ENCODE measurements around the gene EPHA7.

EPHA7 gene

DNA sequence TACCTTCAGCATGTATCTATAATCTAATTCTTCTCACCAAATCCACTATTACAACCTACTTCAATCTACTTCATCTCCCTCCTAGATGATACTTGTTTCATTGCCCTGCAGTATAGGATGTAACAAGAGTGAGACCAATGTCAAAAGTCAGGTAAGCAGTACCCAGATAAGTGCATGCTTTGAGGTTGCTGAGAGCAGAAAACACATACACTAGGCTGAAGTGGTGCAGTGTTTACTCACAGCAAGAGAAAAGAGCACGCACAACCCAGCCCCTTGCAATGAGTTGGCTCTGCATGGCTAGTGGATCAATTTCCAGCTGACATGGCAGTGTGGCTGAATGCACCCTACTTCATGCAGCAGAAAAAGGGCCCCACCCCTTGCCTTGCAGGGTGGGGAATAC lies 199.9 kb downstream of the EPHA7 start:
- no peaks in the 10 kb centered on the region for H3K27me3 ChIP-seq (ENCODE audit: control insufficient read depth, low read length)
- no peak overlapping the region for H3K4me2 ChIP-seq (ENCODE audit: low read length)
- H3K4me1 ChIP-seq (ENCODE audit: control insufficient read depth, low read length), result no peaks in the 10 kb centered on the region
- H3K9me2 ChIP-seq (replicated peaks; ENCODE audit: control insufficient read depth, low read length), result no peaks in the 10 kb centered on the region
- H3K4me3 ChIP-seq (ENCODE audit: low read length), result no peak overlapping the region
- H3F3A ChIP-seq (ENCODE audit: control insufficient read depth, insufficient read depth), result no peaks in the 10 kb centered on the region
- H4K20me1 ChIP-seq (ENCODE audit: control insufficient read depth, insufficient read depth, low read depth, low read length), result no peaks in the 10 kb centered on the region
- H3K9me3 ChIP-seq (ENCODE audit: control insufficient read depth, insufficient read depth, low read length), result no peaks in the 10 kb centered on the region
- H3K27ac ChIP-seq (ENCODE audit: low read depth, low read length), result no peak overlapping the region
- TF ChIP-seq EZH2phosphoT487 (IDR thresholded peaks at IDR 0.05; ENCODE audit: borderline replicate concordance, low read length), result no peak
- TF ChIP-seq, protein P1, sequence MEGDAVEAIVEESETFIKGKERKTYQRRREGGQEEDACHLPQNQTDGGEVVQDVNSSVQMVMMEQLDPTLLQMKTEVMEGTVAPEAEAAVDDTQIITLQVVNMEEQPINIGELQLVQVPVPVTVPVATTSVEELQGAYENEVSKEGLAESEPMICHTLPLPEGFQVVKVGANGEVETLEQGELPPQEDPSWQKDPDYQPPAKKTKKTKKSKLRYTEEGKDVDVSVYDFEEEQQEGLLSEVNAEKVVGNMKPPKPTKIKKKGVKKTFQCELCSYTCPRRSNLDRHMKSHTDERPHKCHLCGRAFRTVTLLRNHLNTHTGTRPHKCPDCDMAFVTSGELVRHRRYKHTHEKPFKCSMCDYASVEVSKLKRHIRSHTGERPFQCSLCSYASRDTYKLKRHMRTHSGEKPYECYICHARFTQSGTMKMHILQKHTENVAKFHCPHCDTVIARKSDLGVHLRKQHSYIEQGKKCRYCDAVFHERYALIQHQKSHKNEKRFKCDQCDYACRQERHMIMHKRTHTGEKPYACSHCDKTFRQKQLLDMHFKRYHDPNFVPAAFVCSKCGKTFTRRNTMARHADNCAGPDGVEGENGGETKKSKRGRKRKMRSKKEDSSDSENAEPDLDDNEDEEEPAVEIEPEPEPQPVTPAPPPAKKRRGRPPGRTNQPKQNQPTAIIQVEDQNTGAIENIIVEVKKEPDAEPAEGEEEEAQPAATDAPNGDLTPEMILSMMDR (IDR thresholded peaks at IDR 0.05; ENCODE audit: low read depth, low read length, poor library complexity, severe bottlenecking), result no peak
- H3K79me2 ChIP-seq (ENCODE audit: control insufficient read depth, low read length), result no peaks in the 10 kb centered on the region
- no peaks in the 10 kb centered on the region for H3K36me3 ChIP-seq (ENCODE audit: control insufficient read depth, low read length)

DNA sequence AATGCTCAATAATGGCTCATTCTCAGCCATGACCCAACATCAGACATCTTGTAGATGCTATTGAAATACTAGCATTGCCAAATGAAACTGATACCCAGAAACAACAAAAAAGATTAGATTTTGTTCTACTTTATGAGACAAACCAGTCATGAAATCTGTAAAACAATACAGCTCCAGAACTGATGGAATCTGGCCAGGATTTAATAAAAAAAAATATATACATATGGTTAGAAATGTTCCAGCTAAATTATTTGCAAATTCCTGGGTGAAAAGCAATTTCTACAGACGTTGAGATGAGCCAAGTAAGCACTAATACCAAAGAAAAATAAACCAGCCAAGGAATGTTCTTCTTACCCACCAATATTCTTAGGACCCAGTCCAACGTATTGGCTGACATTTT lies 201.3 kb downstream of the EPHA7 start:
- no peaks in the 10 kb centered on the region for H3K4me1 ChIP-seq (ENCODE audit: control insufficient read depth, low read length)
- no peak overlapping the region for H3K4me2 ChIP-seq (ENCODE audit: low read length)
- H3K4me3 ChIP-seq (ENCODE audit: low read length), result no peak overlapping the region
- no peaks in the 10 kb centered on the region for H3F3A ChIP-seq (ENCODE audit: control insufficient read depth, insufficient read depth)
- H3K27me3 ChIP-seq (ENCODE audit: control insufficient read depth, low read length), result no peaks in the 10 kb centered on the region
- H4K20me1 ChIP-seq (ENCODE audit: control insufficient read depth, insufficient read depth, low read depth, low read length), result no peaks in the 10 kb centered on the region
- H3K27ac ChIP-seq (ENCODE audit: low read depth, low read length), result no peak overlapping the region
- H3K36me3 ChIP-seq (ENCODE audit: control insufficient read depth, low read length), result no peaks in the 10 kb centered on the region
- TF ChIP-seq, protein P1 (IDR thresholded peaks at IDR 0.05; ENCODE audit: low read depth, low read length, poor library complexity, severe bottlenecking), result no peak
- TF ChIP-seq EZH2phosphoT487 (IDR thresholded peaks at IDR 0.05; ENCODE audit: borderline replicate concordance, low read length), result no peak
- H3K9me2 ChIP-seq (replicated peaks; ENCODE audit: control insufficient read depth, low read length), result no peaks in the 10 kb centered on the region
- no peaks in the 10 kb centered on the region for H3K79me2 ChIP-seq (ENCODE audit: control insufficient read depth, low read length)
- no peaks in the 10 kb centered on the region for H3K9me3 ChIP-seq (ENCODE audit: control insufficient read depth, insufficient read depth, low read length)

DNA sequence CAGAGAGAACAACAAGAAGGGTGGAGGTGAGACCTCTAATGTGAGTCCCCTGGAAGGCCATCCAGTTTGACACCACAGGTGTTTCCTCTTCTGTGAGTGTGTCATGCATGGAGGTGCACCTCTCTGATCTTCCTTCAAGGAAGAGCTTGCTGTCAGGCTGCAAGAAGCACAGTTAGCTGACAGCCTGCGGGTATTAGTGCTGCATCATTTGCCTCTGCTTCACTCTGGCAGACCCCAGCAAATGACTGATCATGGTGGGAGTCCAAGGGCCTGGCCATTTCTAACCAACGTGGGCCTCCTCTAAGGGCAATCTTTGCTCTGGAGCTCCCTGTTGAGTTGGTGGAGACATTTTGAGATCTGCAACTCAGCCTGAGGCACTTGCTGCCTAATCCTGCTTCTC lies 206.3 kb downstream of the EPHA7 start:
- Histone ChIP-seq H3K4me2 (ENCODE audit: low read length) (no peak overlapping the region), H3F3A (ENCODE audit: control insufficient read depth, insufficient read depth) (no peaks in the 10 kb centered on the region), H3K9me2 (replicated peaks; ENCODE audit: control insufficient read depth, low read length) (no peaks in the 10 kb centered on the region), H3K36me3 (ENCODE audit: control insufficient read depth, low read length) (no peaks in the 10 kb centered on the region), H3K27me3 (ENCODE audit: control insufficient read depth, low read length) (no peaks in the 10 kb centered on the region), H3K9me3 (ENCODE audit: control insufficient read depth, insufficient read depth, low read length) (no peaks in the 10 kb centered on the region), H4K20me1 (ENCODE audit: control insufficient read depth, insufficient read depth, low read depth, low read length) (no peaks in the 10 kb centered on the region), H3K79me2 (ENCODE audit: control insufficient read depth, low read length) (no peaks in the 10 kb centered on the region), H3K4me1 (ENCODE audit: control insufficient read depth, low read length) (no peaks in the 10 kb centered on the region), H3K27ac (ENCODE audit: low read depth, low read length) (no peak overlapping the region), H3K4me3 (ENCODE audit: low read length) (no peak overlapping the region)
- no peak for TF ChIP-seq EZH2phosphoT487 (IDR thresholded peaks at IDR 0.05; ENCODE audit: borderline replicate concordance, low read length)
- TF ChIP-seq, protein P1 (IDR thresholded peaks at IDR 0.05; ENCODE audit: low read depth, low read length, poor library complexity, severe bottlenecking), result no peak

DNA sequence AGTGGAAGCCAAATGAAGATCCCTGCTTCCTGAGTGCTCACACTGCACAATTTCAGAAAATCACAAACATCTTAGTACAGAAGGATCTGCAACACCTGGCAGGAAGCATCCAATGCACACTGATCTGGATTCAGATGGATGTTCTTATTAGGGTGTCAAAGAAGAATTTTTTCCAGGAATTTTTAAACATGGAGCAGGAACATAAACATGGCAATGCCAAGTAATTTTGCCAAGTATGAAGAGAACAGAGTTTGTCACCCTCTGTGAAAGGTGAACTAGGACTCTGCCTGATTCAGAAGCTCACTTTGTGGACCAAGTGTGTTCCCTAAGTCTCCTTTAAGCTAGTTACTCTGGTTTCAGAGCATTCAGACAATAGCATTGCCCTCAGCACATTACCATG lies 208.5 kb downstream of the EPHA7 start:
- no peak overlapping the region for H3K4me2 ChIP-seq (ENCODE audit: low read length)
- no peaks in the 10 kb centered on the region for H3K27me3 ChIP-seq (ENCODE audit: control insufficient read depth, low read length)
- H3K4me3 ChIP-seq (ENCODE audit: low read length), result no peak overlapping the region
- no peaks in the 10 kb centered on the region for H3K36me3 ChIP-seq (ENCODE audit: control insufficient read depth, low read length)
- no peaks in the 10 kb centered on the region; the same call in 1 of the 2 replicates for H3K9me3 ChIP-seq (ENCODE audit: control insufficient read depth, insufficient read depth, low read length)
- TF ChIP-seq, protein P1 (IDR thresholded peaks at IDR 0.05; ENCODE audit: low read depth, low read length, poor library complexity, severe bottlenecking), result no peak
- no peaks in the 10 kb centered on the region for H4K20me1 ChIP-seq (ENCODE audit: control insufficient read depth, insufficient read depth, low read depth, low read length)
- no peak overlapping the region for H3K27ac ChIP-seq (ENCODE audit: low read depth, low read length)
- H3K9me2 ChIP-seq (replicated peaks; ENCODE audit: control insufficient read depth, low read length), result no peaks in the 10 kb centered on the region
- no peaks in the 10 kb centered on the region for H3K4me1 ChIP-seq (ENCODE audit: control insufficient read depth, low read length)
- H3F3A ChIP-seq (ENCODE audit: control insufficient read depth, insufficient read depth), result no peaks in the 10 kb centered on the region
- no peaks in the 10 kb centered on the region for H3K79me2 ChIP-seq (ENCODE audit: control insufficient read depth, low read length)

All from DOHH2 (cell line).